Measurements from ENCODE around the gene PAQR8.

PAQR8 gene

GRCh38 chr6:52352239-52353018 lies 9.5 kb upstream of the PAQR8 start:
- no peak for DNase-seq

GRCh38 chr6:52356017-52356416 lies 5.9 kb upstream of the PAQR8 start:
- DNase-seq, result no peak

GRCh38 chr6:52359403-52359802 lies 2.5 kb upstream of the PAQR8 start:
- DNase-seq, result no peak

- no peak for DNase-seq
These were observed 1.9 kb upstream of the PAQR8 start for GRCh38 chr6:52360028-52360427.

- no peak for DNase-seq
These were observed 1.1 kb upstream of the PAQR8 start for GRCh38 chr6:52360601-52361413.

- DNase-seq, result peak; percentile 12 to 33
These were observed 472 bp upstream of the PAQR8 start for GRCh38 chr6:52361414-52361944.

- DNase-seq, result peak; percentile 50 to 53
These were observed 684 bp downstream of the PAQR8 start for GRCh38 chr6:52362443-52363227.

GRCh38 chr6:52363228-52363867 lies 1.4 kb downstream of the PAQR8 start:
- DNase-seq, result no peak

GRCh38 chr6:52364480-52365166 lies 2.7 kb downstream of the PAQR8 start:
- no peak for DNase-seq

GRCh38 chr6:52365317-52365716 lies 3.4 kb downstream of the PAQR8 start:
- no peak for DNase-seq

GRCh38 chr6:52365866-52366540 lies 4.1 kb downstream of the PAQR8 start:
- no peak for DNase-seq

- DNase-seq, result no peak
These were observed 6.1 kb downstream of the PAQR8 start for GRCh38 chr6:52368002-52368401.

- DNase-seq, result no peak
These were observed 7.3 kb downstream of the PAQR8 start for GRCh38 chr6:52369234-52369633.

GRCh38 chr6:52371656-52372191 lies 9.8 kb downstream of the PAQR8 start:
- no peak for DNase-seq

- no peak for DNase-seq
These were observed 11.3 kb downstream of the PAQR8 start for GRCh38 chr6:52373151-52373690.

- DNase-seq, result no peak
These were observed 12.3 kb downstream of the PAQR8 start for GRCh38 chr6:52374247-52374646.

GRCh38 chr6:52375780-52376556 lies 14.0 kb downstream of the PAQR8 start:
- no peak for DNase-seq

- no peak for DNase-seq
These were observed 14.8 kb downstream of the PAQR8 start for GRCh38 chr6:52376763-52377162.

GRCh38 chr6:52377538-52378221 lies 15.7 kb downstream of the PAQR8 start:
- DNase-seq, result no peak
